ENCODE data around the gene U2AF1L4. TPM values are rescaled to one million over a fixed set of nuclear protein-coding genes. Genes with fewer than 3 reads are reported as not detected.

U2AF1L4 gene
- total and polyA plus RNA-seq, 10 of the 15 experiments (the other 5 are each of a cell fraction or from before 2014, with no cell fraction given): 7.9 to 21.6 (median 15.1) TPM

GRCh38 chr19:35757749-35758608 lies 12.8 kb upstream of the U2AF1L4 start, which contains the start of gene PROSER3:
PROSER3 (plus strand) TSS chr19:35758176; CDS start chr19:35758216, 40 bp downstream.
- peak; percentile 99 for ATAC-seq
- TSS peak; percentile 90 for BruUV-seq (replicated peaks)
- H3K27ac ChIP-seq (ENCODE audit: control insufficient read depth, insufficient read depth): peak within 1 kb of the TSS; percentile 80
- peak within 1 kb of the TSS; percentile 99 for H3K4me2 ChIP-seq (ENCODE audit: control insufficient read depth, insufficient read depth)
- peaks cover 15% of the 10 kb centered on the region for H3K4me1 ChIP-seq (ENCODE audit: control insufficient read depth, insufficient read depth, low read length)
- DNase-seq (ENCODE audit: low read depth, low spot score): peak; percentile 99
- H3K27me3 ChIP-seq (replicated peaks in 1 of 2; ENCODE audit: control insufficient read depth in 2 of 2, insufficient read depth in 2 of 2, low read length in 1 of 2): no peaks in the 10 kb centered on the region
- H4K20me1 ChIP-seq (ENCODE audit: control insufficient read depth, insufficient read depth): no peaks in the 10 kb centered on the region
- SMC1A ChIA-PET (ENCODE audit: uncharacterized antibody, unreplicated experiment): no interaction called here
- H3K79me2 ChIP-seq (ENCODE audit: control insufficient read depth, insufficient read depth, low read length): peaks cover 11% of the 10 kb centered on the region
- POLR2A ChIA-PET: interaction anchor here (1.0 to 2.2 kb wide), 4 partner anchors 8 to 15 kb away, joined by 3 to 18 read pairs (median 11); partner anchors contain the start of genes IGFLR1, LIN37, PSENEN and U2AF1L4
- RAD21 ChIA-PET (ENCODE audit: unreplicated experiment): interaction anchor here (0.7 to 1.2 kb wide), 3 partner anchors 10 to 64 kb away, joined by 3 read pairs; partner anchors contain the start of genes PSENEN and U2AF1L4
- peaks cover 1 to 9% of the 10 kb centered on the region in 2 experiments; a peak in 3 of 4 replicates for H3K36me3 ChIP-seq (ENCODE audit: control insufficient read depth in 2 of 2, insufficient read depth in 2 of 2, low read length in 1 of 2)
- CTCF ChIA-PET: interaction anchor here (0.7 kb wide), 1 partner anchor 10 kb away, joined by 3 read pairs; the partner anchor contains the start of gene LIN37
- intact Hi-C loops (cut with micrococcal nuclease; ENCODE audit: unreplicated experiment): loop anchor here (2.0 kb wide), 1 partner anchor 13 kb away; the partner anchor contains the start of genes PSENEN and U2AF1L4
- H3K4me3 ChIP-seq: peak within 1 kb of the TSS; percentile 88
- WGBS (ENCODE audit: insufficient coverage, insufficient replicate concordance, low lambda C conversion rate, missing lambda C conversion rate): 2% methylated on average over 53 of the region's 53 CpGs
- peak; percentile 99 for FAIRE-seq
- in situ Hi-C loops (cut with MboI): no loop called here
- no peaks in the 10 kb centered on the region for H3K9me3 ChIP-seq (replicated peaks; ENCODE audit: control insufficient read depth, insufficient read depth, low read length)
- peak within 1 kb of the TSS; percentile 62 for H2AFZ ChIP-seq (ENCODE audit: control insufficient read depth, low read depth, low read length)
- H3K9ac ChIP-seq (ENCODE audit: control insufficient read depth, insufficient read depth, low read length): peak within 1 kb of the TSS; percentile 76
- TF ChIP-seq HDAC2 (IDR thresholded peaks at IDR 0.05) (no peak), BMI1 (IDR thresholded peaks at IDR 0.05; ENCODE audit: borderline replicate concordance) (peak; percentile 100), CHD2 (IDR thresholded peaks at IDR 0.05; ENCODE audit: borderline replicate concordance, low read depth, low read length) (peak; percentile 98), HCFC1 (IDR thresholded peaks at IDR 0.05; ENCODE audit: low read length) (peak; percentile 86), POLR2A (IDR thresholded peaks at IDR 0.05; ENCODE audit: low read depth, low read length) (peak; percentile 96), IKZF1 (conservative IDR thresholded peaks at IDR 0.05) (peak; percentile 91), KLF5 (IDR thresholded peaks at IDR 0.05; ENCODE audit: partially characterized antibody) (peak; percentile 86), IKZF2 (IDR thresholded peaks at IDR 0.05) (no peak; a peak in 1 of 4 replicates), NR2C1 (IDR thresholded peaks at IDR 0.05) (peak; percentile 90), SMC3 (IDR thresholded peaks at IDR 0.05; ENCODE audit: borderline replicate concordance, low read length) (no peak), HDGF (IDR thresholded peaks at IDR 0.05) (peak; percentile 72), GABPA (IDR thresholded peaks at IDR 0.05; ENCODE audit: low read depth) (no peak; the same call in 1 of the 2 replicates), EGR1 (IDR thresholded peaks at IDR 0.05; ENCODE audit: borderline replicate concordance in 1 of 2, low read depth in 2 of 2, low read length in 2 of 2) (peak in 1 of 2 experiments; percentile 87; a peak in 1 of 3 replicates), DPF2 (IDR thresholded peaks at IDR 0.05) (peak; percentile 95), CBX3 (IDR thresholded peaks at IDR 0.05; ENCODE audit: borderline replicate concordance, low read depth) (no peak), FOS (IDR thresholded peaks at IDR 0.05; ENCODE audit: borderline replicate concordance, extremely low read depth, insufficient read length) (peak; percentile 99), MEF2A (IDR thresholded peaks at IDR 0.05; ENCODE audit: insufficient read depth, low read depth, low read length) (no peak), JUNB (IDR thresholded peaks at IDR 0.05) (no peak), MTA2 (IDR thresholded peaks at IDR 0.05; ENCODE audit: low read depth) (0 out of 2 replicates have a peak, but pooled peaks have one; percentile 15), RELA (IDR thresholded peaks at IDR 0.05; ENCODE audit: borderline replicate concordance, partially characterized antibody) (peak; percentile 9)
- TF ChIP-seq, protein P1, sequence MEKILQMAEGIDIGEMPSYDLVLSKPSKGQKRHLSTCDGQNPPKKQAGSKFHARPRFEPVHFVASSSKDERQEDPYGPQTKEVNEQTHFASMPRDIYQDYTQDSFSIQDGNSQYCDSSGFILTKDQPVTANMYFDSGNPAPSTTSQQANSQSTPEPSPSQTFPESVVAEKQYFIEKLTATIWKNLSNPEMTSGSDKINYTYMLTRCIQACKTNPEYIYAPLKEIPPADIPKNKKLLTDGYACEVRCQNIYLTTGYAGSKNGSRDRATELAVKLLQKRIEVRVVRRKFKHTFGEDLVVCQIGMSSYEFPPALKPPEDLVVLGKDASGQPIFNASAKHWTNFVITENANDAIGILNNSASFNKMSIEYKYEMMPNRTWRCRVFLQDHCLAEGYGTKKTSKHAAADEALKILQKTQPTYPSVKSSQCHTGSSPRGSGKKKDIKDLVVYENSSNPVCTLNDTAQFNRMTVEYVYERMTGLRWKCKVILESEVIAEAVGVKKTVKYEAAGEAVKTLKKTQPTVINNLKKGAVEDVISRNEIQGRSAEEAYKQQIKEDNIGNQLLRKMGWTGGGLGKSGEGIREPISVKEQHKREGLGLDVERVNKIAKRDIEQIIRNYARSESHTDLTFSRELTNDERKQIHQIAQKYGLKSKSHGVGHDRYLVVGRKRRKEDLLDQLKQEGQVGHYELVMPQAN (conservative IDR thresholded peaks at IDR 0.05): peak; percentile 95
- TF ChIP-seq, protein P2, sequence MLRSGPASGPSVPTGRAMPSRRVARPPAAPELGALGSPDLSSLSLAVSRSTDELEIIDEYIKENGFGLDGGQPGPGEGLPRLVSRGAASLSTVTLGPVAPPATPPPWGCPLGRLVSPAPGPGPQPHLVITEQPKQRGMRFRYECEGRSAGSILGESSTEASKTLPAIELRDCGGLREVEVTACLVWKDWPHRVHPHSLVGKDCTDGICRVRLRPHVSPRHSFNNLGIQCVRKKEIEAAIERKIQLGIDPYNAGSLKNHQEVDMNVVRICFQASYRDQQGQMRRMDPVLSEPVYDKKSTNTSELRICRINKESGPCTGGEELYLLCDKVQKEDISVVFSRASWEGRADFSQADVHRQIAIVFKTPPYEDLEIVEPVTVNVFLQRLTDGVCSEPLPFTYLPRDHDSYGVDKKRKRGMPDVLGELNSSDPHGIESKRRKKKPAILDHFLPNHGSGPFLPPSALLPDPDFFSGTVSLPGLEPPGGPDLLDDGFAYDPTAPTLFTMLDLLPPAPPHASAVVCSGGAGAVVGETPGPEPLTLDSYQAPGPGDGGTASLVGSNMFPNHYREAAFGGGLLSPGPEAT (IDR thresholded peaks at IDR 0.05; ENCODE audit: low read depth): 0 out of 2 replicates have a peak, but pooled peaks have one; percentile 48

All from GM12878 (cell line).